HFF-Myc (cell line): ENCODE data around the gene SMIM31.

Experiments
- DNase-seq: peaks from one replicate; pipeline ENCODE4 v3.0.0-alpha.2; 2011; ENCODE audit warnings: low read depth; ENCODE audit errors: extremely low read depth
- H3K4me3 ChIP-seq: replicated peaks from 2 replicates; pipeline ENCODE4 v1.5.1; 2011; ENCODE audit warnings: low read depth, mild to moderate bottlenecking, control low read depth, low read length
- TF ChIP-seq, protein P1 (sequence below): IDR thresholded peaks from 2 replicates; pipeline ENCODE4 v1.5.1; 2012; ENCODE audit warnings: mild to moderate bottlenecking, low read depth, low read length, control low read depth; ENCODE audit errors: missing control alignments

The SMIM31 gene

GRCh38 chr4:164753873-164754488 is at the start of gene SMIM31:
Gene SMIM31, plus strand, starts transcription at chr4:164754131. Its CDS starts 16,313 bp downstream, at chr4:164770444.
- TF ChIP-seq, protein P1, sequence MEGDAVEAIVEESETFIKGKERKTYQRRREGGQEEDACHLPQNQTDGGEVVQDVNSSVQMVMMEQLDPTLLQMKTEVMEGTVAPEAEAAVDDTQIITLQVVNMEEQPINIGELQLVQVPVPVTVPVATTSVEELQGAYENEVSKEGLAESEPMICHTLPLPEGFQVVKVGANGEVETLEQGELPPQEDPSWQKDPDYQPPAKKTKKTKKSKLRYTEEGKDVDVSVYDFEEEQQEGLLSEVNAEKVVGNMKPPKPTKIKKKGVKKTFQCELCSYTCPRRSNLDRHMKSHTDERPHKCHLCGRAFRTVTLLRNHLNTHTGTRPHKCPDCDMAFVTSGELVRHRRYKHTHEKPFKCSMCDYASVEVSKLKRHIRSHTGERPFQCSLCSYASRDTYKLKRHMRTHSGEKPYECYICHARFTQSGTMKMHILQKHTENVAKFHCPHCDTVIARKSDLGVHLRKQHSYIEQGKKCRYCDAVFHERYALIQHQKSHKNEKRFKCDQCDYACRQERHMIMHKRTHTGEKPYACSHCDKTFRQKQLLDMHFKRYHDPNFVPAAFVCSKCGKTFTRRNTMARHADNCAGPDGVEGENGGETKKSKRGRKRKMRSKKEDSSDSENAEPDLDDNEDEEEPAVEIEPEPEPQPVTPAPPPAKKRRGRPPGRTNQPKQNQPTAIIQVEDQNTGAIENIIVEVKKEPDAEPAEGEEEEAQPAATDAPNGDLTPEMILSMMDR, result no peak
- no peak within 1 kb of the TSS for H3K4me3 ChIP-seq
- no peak for DNase-seq

- TF ChIP-seq, protein P1, result no peak
- no peak overlapping the region for H3K4me3 ChIP-seq
- DNase-seq, result no peak
Measured at GRCh38 chr4:164706675-164707074, 47.3 kb upstream of the SMIM31 start.

GRCh38 chr4:164716901-164717300 is 37.0 kb upstream of the SMIM31 start:
- TF ChIP-seq, protein P1, result no peak
- no peak for DNase-seq
- no peak overlapping the region for H3K4me3 ChIP-seq

DNA sequence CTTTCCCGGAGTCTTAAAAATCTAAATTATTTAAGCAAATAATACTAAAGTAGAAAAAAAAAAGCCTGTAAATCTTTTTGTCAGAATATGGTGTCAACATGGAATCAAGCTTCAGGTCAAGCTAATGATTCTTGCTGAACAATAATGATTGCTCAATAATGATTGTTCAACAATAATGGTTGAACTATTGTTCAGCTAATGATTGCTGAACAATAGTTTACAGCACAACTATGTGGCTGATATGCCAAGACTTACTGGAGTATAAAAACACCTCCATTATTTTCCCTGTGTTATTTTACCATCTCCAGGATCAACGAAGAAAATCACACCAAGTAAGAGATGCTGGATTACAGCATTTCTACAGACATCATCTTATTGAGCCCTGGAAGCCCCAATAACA is 35.1 kb upstream of the SMIM31 start:
- TF ChIP-seq, protein P1, result no peak
- DNase-seq, result no peak
- H3K4me3 ChIP-seq, result no peak overlapping the region

GRCh38 chr4:164725066-164725465 is 28.9 kb upstream of the SMIM31 start:
- no peak overlapping the region for H3K4me3 ChIP-seq
- TF ChIP-seq, protein P1, result no peak
- no peak for DNase-seq

DNA sequence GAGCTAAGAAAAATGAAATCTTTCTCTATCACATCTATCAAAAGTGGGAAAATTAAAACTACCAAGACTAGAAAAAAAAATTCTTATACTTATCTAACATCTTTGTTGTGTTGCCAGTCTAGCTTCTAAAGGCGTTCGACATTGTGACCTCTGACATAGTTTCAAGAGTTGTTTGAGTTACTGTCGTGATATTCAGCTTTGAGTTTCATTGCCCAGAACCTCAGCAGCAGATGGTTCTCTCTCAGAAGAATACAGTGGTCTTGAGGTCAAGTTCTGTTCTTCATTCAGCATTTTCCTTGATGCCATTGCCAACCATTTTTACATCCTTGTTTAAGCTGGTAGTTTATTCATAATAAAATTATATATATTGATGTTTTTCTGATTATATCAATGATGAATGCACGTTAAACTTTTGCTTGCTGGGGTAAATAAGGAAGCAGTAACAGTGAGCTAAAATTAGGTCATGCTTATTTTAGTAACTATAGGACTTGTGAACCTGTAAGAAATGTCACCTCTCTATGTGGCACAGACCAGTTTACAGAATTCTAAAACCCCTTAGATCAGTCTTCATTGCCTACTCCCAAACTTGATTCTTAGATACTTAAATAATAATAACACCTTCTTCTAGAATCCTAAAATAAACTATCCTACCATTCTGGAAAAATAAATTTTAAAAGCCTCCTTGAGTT is 23.1 kb upstream of the SMIM31 start:
- no peak overlapping the region for H3K4me3 ChIP-seq
- DNase-seq, result no peak
- TF ChIP-seq, protein P1, result no peak
